HG02884 (cell line): Measurements from ENCODE around the gene CAPN12.
A peak's percentile ranks its signal among the peaks of the same experiment; 100 is the strongest.
"Not testable (repeated sequence)": the region's sequence is repeated elsewhere in the genome, so short reads cannot be mapped to it uniquely, and the experiment has no call there.

Source experiments
- ATAC-seq: cut with Tn5 transposase; IDR thresholded peaks from one replicate; pipeline ENCODE4 v1.9.1; 2021; ENCODE audit warnings: mild to moderate bottlenecking, moderate library complexity; ENCODE audit not compliant: unreplicated experiment

The CAPN12 gene, protein sequence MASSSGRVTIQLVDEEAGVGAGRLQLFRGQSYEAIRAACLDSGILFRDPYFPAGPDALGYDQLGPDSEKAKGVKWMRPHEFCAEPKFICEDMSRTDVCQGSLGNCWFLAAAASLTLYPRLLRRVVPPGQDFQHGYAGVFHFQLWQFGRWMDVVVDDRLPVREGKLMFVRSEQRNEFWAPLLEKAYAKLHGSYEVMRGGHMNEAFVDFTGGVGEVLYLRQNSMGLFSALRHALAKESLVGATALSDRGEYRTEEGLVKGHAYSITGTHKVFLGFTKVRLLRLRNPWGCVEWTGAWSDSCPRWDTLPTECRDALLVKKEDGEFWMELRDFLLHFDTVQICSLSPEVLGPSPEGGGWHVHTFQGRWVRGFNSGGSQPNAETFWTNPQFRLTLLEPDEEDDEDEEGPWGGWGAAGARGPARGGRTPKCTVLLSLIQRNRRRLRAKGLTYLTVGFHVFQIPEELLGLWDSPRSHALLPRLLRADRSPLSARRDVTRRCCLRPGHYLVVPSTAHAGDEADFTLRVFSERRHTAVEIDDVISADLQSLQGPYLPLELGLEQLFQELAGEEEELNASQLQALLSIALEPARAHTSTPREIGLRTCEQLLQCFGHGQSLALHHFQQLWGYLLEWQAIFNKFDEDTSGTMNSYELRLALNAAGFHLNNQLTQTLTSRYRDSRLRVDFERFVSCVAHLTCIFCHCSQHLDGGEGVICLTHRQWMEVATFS

DNA sequence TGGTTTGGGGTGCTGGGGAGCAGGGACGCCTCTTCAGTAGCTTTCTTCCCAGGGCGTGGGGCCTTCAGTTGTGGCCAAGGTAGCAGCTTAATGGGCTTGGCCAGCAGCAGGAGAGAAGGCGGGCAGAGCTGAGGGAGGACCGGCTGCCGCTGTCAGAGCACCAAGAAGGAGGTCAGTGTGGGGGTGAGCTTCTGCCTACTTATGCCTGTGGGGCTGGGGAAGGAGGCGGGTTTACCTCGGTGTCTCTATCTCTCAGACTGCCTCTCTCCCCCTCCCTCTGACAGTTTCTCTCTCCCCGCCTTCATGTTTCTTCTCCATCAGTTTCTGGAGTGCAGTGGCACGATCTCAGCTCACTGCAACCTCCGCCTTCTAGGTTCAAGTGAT lies at the start of gene CAPN12:
Gene CAPN12 (minus strand): TSS at position 177 of the 384 bp plus-strand sequence. CDS start 309 bp downstream, outside the sequence.
- no peak for ATAC-seq

DNA sequence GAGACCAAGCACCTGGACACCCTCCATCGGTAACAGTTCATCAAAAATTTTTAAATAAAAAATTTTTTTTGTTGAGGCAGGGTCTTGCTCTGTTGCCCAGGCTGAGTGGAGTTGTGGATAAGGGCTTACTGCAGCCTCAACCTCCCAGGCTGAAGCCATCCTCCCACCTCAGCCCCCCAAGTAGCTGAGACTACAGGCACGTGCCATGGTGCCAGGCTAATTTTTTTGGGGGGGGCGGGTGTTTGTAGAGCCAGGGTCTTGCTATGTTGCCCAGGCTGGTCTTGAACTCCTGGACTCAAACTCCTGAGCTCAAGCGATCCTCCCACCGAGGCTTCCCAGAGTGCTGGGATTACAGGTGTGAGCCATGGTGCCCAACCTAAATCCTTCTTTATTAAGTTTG lies 49.4 kb upstream of the CAPN12 start:
- ATAC-seq: no peak

DNA sequence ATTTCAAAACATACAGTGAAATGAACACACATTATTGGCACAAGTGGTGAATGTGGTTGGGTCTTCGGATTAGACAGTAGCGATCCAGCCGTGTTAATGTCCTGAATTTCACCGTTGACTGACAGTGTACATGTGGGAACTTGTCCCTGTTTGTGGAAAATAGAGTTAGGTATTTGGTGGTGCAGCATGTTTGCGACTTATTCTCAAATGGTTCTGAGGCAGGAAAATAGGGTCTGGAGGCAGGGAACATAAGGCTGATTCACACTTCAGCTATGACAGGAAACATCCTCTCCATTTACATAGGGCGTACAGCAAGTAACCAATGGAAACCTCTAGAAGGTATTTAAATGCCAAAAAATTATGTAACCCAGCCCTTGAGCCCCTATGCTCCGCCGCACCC lies 48.9 kb upstream of the CAPN12 start:
- no peak for ATAC-seq

DNA sequence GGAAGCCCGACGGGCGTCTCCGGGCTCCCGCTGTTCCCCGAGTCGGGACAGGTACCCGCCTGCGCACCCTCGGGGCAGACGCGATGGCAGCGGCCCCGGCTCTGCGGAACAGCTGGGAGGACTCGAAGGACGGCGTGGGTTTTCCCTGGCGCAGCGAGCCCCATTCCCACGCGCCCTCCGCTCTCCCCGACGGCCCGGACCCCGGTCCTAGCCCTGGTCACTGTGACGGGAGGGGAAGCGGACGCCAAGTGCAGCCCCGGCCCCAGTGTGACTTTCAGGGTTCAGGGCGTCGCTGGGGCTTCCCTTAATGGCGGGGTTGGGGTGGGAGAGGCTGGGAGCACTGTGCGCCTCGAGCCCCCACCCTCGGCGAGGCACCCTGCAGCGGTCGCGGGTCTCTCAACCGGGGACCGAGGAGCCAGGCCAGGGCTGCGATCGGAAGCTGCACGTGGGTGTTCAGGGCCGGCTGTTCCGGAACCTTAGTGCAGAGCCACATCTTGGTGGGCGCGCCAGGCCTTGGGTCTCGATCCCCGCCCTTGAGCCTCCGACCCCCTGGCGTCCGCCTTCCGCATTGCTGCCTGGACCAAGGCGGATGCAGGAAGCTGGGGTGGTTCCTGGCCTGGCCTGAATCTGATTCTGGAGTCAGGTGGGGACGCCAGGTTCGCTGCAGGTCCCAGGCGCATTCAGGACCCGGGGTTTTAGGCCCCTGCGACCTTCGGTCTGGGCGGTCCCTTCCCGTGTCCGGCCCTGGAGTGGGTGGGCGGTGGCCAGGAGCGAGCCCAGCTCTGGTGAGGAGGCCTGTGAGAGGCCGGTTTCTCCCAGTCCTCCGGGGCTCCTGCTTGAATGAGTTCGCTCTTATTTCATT lies 48.2 kb upstream of the CAPN12 start:
- no peak for ATAC-seq

DNA sequence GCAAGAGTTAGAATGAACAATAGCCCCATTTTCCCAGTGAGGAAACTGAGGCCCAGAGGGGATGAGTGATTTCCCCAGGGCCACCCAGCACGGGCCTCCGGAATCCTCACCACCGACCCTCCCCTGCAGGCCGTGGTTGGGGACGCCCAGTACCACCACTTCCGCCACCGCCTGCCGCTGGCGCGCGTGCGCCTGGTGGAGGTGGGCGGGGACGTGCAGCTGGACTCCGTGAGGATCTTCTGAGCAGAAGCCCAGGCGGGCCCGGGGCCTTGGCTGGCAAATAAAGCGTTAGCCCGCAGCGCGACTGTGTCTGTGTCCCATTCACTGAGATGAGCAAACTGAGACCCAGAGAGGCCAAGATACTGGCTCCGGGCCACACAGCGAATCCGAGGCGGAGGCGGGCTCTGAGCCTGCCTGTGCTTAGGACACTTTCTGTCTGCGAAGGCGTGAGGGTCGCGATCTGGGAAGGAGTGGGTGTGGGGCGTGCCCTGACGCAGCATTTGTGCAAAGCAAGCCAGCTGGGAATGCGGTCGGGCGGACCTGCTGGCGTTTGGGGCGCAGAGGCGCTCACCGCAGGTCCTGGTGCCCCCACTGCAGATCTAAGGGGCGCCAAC lies 47.3 kb upstream of the CAPN12 start:
- peak; percentile 48 for ATAC-seq

DNA sequence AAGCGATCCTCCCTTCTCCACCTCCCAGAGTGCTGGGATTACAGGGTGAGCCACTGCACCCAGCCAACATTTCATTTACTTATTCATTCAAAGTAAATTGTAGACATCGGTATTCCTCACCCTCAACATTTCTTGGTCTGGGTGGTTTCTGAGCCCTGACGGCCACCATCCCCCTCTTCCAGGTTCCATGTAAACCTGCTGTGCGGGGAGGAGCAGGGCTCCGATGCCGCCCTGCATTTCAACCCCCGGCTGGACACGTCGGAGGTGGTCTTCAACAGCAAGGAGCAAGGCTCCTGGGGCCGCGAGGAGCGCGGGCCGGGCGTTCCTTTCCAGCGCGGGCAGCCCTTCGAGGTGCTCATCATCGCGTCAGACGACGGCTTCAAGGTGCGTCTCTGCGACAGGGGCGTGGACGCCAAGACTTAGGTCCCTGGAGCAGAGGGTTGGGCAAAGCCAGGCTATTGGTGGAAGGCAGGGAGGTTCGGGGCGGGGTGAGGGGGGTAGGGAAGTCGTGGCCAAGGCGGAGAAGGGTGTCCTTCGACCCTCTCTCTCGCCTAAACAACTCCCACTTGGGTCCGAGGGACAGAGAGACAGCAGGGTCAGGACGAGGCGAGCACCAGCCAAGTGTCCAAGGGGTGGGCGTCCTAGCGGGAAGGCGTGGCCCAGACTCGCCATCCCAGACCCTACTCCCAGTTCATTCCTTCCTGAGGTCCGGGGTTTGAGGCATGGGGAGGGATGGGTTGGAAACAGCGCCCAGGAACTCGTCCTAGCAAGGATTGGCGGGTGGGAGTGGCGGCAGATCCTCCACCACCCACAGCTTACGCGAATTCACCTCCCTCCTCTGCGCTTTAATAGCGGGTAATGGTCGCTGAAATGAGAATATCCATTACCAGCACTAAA lies 46.5 kb upstream of the CAPN12 start:
- ATAC-seq: not testable (repeated sequence)

DNA sequence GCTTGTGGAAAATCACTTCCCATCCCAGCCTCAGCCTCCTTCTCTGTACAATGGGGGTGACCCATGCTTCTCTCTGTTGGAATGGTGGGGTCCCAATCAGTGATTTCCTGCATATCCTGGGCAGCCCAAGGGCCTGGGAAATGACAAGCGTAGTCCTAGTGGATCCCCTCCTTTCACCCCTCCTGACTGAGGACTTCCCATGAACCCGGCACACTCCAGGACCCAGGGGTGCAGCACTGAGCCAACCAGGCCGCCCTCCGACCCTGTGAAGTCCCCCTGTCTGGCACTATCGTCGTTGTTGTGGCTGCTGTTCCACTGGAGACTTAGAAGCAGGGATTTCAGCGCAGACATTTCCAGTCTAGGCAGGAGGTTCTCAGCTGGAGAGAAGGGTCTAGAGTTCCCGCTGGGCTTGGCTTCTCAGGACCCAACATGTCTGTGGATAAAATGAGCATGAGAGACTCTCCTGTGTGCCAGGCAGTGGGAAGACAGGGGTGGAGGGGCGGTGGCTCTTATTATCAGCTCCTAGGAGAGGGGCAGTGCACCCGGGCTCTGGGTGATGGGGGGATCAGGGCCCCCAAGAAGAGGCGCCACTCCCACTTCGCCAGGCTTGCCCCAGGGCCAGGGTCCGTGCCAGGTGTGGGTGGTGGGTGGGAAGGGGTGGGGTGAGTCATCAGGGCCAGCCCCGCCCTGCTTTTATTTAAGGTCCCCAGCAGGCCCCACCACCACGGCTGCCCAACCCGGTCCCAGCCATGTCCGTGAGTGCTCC lies 44.4 kb upstream of the CAPN12 start, which contains the start of gene LGALS7B:
Gene LGALS7B (plus strand): TSS at position 723 of the 766 bp plus-strand sequence. CDS start 27 bp downstream, at position 750.
- ATAC-seq: no peak

DNA sequence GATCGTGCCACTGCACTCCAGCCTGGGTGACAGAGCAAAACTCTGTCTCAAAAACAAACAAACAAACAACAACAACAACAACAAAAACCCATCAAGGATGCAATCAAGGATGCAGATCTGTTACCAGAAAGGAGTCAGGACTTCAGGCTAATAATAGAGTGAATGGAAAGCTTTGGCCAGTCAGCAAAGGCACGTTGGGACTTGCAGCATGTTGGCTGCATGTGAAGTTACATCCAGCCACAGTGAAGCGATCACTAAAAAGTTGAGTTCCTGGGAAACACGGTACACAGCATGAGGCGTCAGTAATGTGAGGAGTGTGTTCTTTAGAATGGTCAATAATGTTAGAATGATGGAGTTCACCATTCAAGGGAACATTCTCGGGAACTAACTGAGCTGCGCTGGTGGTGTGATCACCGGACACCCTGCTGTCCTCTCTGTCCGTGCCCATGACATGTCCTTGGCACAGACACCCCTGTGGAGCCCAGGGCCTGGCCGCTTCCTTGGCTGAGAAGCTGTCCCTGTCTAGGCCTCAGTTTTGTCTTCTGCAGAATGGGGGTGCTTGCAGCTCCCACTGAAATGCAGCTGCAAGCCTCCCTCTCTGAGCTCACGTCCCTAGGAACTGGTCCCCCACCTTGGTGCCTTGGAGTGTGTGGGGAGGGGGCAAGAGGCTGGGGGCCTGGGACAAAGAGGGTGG lies 42.4 kb upstream of the CAPN12 start:
- no peak for ATAC-seq

DNA sequence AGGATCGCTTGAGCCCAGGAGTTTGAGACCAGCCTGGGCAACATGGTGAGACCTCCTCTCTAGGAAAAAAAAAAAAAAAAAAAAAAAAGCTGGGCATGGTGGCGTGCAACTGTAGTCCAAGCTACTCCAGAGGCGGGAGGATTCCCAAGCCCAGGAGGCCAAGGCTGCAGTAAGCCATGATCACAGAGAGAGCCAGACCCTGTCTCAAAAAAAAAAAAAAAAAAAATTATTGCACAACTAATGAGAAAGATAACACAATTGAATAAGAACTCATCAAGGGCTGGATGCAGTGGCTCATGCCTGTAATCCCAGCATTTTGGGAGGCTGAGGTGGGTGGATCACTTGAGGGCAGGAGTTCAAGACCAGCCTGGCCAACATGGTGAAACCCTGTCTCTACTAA lies 41.8 kb upstream of the CAPN12 start:
- ATAC-seq: not testable (repeated sequence)

DNA sequence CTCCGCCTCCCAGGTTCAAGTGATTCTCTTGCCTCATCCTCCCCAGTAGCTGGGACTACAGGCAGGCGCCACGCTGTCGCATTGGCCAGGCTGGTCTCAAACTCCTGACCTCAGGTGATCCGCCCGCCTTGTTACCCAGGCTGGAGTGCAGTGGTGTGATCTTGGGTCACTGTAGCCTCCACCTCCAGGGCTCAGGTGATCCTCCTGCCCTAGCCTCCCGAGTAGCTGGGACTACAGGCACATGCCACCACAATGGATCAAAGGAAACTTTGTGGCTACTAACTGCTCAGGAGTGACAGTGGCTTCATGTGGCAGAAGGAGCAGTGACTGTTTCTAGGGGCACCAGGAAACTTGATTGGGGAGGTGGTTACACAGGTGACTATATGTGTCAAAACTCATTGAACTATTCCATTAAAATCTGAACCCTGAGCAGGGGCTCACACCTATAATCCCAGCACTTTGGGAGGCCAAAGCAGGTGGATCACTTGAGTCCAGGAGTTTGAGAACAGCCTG lies 41.0 kb upstream of the CAPN12 start:
- ATAC-seq: no peak

DNA sequence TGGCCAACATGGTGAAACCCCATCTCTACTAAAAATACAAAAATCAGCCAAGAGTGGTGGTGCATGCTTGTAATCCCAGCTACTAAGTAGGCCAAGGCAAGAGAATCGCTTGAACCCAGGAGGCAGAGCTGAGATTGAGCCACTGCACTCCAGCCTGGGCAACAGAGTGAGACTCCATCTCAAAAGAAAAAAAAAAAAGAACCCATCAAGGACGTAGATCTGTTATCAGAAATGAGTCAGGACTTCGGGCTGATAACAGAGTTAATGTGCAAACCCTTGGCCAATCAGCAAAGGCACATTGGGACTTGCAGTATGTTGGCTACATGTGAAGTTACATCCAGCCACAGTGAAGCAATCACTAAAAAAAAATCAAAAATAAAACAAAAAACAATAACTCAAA lies 40.0 kb upstream of the CAPN12 start:
- no peak for ATAC-seq

DNA sequence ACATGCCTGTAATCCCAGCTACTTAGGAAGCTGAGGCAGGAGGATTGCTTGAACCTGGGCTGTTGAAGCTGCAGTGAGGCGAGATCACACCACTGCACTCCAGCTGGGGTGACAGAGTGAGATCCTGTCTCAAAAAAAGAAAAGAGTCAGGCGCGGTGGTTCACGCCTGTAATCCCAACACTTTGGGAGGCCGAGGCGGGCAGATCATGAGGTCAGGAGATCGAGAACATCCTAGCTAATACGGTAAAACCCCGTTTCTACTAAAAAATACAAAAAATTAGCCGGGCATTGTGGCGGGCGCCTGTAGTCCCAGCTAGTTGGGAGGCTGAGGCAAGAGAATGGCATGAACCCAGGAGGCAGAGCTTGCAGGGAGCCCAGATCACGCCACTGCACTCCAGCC lies 37.9 kb upstream of the CAPN12 start:
- ATAC-seq: not testable (repeated sequence)

DNA sequence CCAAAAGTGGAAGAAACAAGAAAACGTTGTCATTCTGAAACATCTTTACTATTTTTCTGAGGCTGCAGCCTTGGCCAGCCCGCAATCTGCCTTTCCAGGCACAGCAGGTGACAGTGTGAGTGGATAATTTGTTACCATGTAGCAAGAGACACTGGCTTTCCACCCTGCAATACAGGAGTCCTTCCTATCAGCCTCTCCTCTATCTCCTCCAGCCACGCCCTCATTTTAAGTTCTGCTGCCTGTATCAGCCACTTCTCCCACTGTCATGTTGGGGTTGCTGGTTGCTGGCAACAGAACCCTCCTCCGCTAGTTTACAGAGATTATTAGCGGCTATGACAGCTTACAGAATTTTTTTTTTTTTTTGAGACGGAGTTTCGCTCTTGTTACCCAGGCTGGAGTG lies 36.8 kb upstream of the CAPN12 start:
- no peak for ATAC-seq

DNA sequence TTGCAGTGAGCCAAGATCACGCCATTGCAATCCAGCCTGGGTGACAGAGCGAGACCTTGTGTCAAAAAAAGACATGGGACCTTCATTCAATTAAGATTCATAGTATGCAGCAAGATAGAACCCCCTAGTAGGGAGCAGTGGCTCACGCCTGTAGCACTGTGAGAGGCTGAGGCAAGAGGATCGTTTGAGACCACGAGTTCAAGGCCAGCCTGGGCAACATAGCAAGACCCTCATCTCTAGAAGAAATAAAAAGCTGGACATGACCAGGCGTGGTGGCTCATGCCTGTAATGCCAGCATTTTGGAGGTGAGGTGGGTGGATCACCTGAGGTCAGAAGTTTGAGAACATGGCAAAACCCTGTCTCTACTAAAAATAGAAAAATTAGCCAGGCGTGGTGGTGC lies 36.2 kb upstream of the CAPN12 start:
- ATAC-seq: no peak

DNA sequence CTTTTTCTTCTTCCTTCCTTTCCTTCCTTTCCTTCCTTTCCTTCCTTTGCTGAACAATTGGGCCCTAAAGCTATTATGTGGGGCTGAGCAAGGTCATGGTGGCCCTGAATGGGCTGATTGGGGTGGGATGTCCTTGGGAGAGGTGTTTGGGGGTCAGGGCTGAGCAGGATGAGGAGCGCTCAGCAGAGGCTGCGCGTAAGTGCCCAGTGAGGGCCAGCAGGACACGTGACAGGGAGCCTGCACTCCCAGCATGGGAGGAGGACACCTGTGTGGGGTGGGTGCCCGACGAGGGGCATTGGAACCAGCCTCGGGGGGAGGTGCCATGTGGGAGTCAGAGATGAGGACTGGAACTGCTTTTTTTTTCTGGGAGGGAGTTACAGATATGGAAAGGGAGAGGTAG lies 34.5 kb upstream of the CAPN12 start:
- no peak for ATAC-seq

DNA sequence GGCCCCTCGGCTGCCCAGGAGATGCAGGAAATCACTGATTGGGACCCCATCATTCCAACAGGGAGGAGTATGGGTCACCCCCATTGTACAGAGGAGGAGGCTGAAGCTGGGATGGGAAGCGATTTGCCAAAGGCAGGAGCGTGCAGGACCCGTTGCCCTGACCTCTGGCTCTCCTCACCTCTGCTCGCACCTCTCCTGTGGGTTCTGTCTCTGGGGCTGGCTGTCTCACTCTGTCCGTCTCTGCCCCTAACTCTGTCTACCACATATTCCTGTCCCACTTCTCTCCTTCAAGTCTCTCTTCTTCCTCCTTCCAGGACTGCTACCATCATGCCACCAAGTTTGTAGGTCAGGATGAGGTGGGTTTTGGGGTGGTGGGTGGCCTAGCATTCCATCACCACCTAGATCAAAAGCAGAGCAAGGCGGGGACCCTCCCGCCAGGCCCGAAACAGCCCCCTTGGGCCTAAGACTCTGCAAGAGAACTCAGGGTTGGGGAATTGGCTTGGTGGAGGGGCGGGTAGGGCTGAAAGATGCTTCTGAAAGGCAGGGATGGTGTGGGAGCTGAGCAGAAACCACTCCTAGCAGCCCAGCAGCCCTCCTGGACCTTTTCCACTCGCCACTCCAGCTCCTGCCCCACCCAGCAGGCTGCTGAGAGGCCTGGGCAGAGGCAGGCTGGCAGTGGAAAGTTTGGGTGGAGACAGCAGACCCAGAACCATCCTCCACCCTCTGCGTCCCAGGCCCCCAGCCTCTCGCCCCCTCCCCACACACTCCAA lies 30.1 kb upstream of the CAPN12 start:
- ATAC-seq: no peak

DNA sequence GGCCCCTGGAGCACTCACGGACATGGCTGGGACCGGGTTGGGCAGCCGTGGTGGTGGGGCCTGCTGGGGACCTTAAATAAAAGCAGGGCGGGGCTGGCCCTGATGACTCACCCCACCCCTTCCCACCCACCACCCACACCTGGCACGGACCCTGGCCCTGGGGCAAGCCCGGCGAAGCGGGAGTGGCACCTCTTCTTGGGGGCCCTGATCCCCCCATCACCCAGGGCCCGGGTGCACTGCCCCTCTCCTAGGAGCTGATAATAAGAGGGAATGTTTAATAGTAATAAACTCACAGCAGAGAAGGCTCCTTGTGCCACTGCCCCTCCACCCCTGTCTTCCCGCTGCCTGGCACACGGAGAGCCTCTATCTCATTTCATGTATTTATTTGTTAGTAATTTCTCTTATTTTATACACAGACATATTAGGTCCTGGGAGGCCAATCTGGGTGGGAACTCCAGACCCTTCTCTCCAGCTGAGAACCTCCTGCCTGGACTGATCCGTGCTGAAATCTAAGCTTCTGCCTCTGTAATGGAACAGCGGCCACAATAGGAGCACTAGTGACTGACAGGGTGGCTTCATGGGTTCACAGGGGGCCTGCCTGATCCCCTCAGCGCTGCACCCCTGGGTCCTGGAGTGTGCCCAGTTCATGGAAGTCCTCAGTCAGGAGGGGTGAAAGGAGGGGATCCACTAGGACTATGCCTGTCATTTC lies 29.3 kb upstream of the CAPN12 start, which contains the start of gene LGALS7:
Gene LGALS7 (minus strand): TSS at position 49 of the 709 bp plus-strand sequence. CDS start 25 bp downstream, at position 24.
- no peak for ATAC-seq
